ENCODE measurements around the gene ABR.

- TF ChIP-seq SIN3A (IDR thresholded peaks at IDR 0.05; ENCODE audit: borderline replicate concordance, insufficient read depth, low read depth, low read length) = no peak
- no peak for TF ChIP-seq CTCF (IDR thresholded peaks at IDR 0.05)
Observed at GRCh38 chr17:1029922-1030644, 149.7 kb downstream of the ABR start.
